Measurements from ENCODE around the gene TRPC4AP.

- TF ChIP-seq POLR2A (IDR thresholded peaks at IDR 0.05) (no peak), CTCF (IDR thresholded peaks at IDR 0.05) (no peak)
Observed at GRCh38 chr20:35134472-35134871, 41.9 kb upstream of the TRPC4AP start.
